Posterior cingulate gyrus (tissue), 11 donors: ENCODE data around the gene SCD5.
A peak's percentile ranks its signal among the peaks of the same experiment; 100 is the strongest.

Experiments used
- DNase-seq, 10 donors: peaks; one replicate each; pipeline versions ENCODE4 v3.0.0 to v3.0.0-alpha.2; 2020 to 2021; ENCODE audit warnings: mixed read lengths in 3 of 10
- intact Hi-C: fragments of 100-400 bp; cut with DNase I; formaldehyde crosslinking; loops from one replicate; pipeline ENCODE4 v1.15.1; 2023

The SCD5 gene

GRCh38 chr4:82739287-82740190, 59.1 kb downstream of the SCD5 start:
- intact Hi-C loops: loop anchor here (1.0 to 5.0 kb wide), 2 partner anchors 58 to 277 kb away; partner anchors contain the start of gene SCD5
- peak; percentile 46 to 96 (median 76) for DNase-seq

GRCh38 chr4:82737354-82737753, 61.2 kb downstream of the SCD5 start:
- intact Hi-C loops: no loop called here

GRCh38 chr4:82733636-82734035, 65.0 kb downstream of the SCD5 start:
- intact Hi-C loops: no loop called here
- no peak for DNase-seq

More at GRCh38 chr4:82737354-82737753, 61.2 kb downstream of the SCD5 start:
- no peak for DNase-seq

- no peak for DNase-seq
- intact Hi-C loops: loop anchor here (10.0 kb wide), 1 partner anchor 354 kb away; the partner anchor contains the start of gene HNRNPD
Observed at GRCh38 chr4:82728301-82728700, 70.3 kb downstream of the SCD5 start.

GRCh38 chr4:82726596-82726995, 72.0 kb downstream of the SCD5 start:
- DNase-seq: no peak
- intact Hi-C loops: loop anchor here (10.0 kb wide), 1 partner anchor 352 kb away; the partner anchor contains the start of gene HNRNPD

GRCh38 chr4:82721819-82722423, 76.7 kb downstream of the SCD5 start:
- DNase-seq: peak in 9 of 10 donors; percentile 41 to 95 (median 63)
- intact Hi-C loops: loop anchor here (10.0 kb wide), 1 partner anchor 347 kb away; the partner anchor contains the start of gene HNRNPD

- no peak for DNase-seq
- intact Hi-C loops: no loop called here
Observed at GRCh38 chr4:82718162-82718940, 80.2 kb downstream of the SCD5 start.

- DNase-seq: no peak
- intact Hi-C loops: no loop called here
Observed at GRCh38 chr4:82715731-82716617, 82.6 kb downstream of the SCD5 start.

GRCh38 chr4:82713856-82714255, 84.7 kb downstream of the SCD5 start:
- no peak for DNase-seq
- intact Hi-C loops: no loop called here

GRCh38 chr4:82712561-82712960, 86.0 kb downstream of the SCD5 start:
- intact Hi-C loops: no loop called here
- DNase-seq: no peak

- no peak for DNase-seq
- intact Hi-C loops: no loop called here
Observed at GRCh38 chr4:82711158-82711785, 87.3 kb downstream of the SCD5 start.

- peak in 6 of 10 donors; percentile 30 to 87 (median 43) for DNase-seq
Observed at GRCh38 chr4:82710197-82710929, 88.2 kb downstream of the SCD5 start.

GRCh38 chr4:82708982-82709381, 89.6 kb downstream of the SCD5 start:
- intact Hi-C loops: no loop called here
- no peak for DNase-seq

More at GRCh38 chr4:82710197-82710929, 88.2 kb downstream of the SCD5 start:
- intact Hi-C loops: no loop called here

- DNase-seq: no peak
- intact Hi-C loops: no loop called here
Observed at GRCh38 chr4:82706349-82707000, 92.1 kb downstream of the SCD5 start.

GRCh38 chr4:82705928-82706300, 92.7 kb downstream of the SCD5 start:
- DNase-seq: no peak
- intact Hi-C loops: no loop called here

- intact Hi-C loops: no loop called here
- peak in 1 of 10 donors; percentile 70 for DNase-seq
Observed at GRCh38 chr4:82705169-82705927, 93.2 kb downstream of the SCD5 start.

- no peak for DNase-seq
- intact Hi-C loops: no loop called here
Observed at GRCh38 chr4:82704156-82704555, 94.4 kb downstream of the SCD5 start.
